ENCODE data around the gene FAM83G. TPM values are rescaled to one million over a fixed set of nuclear protein-coding genes. Genes with fewer than 3 reads are reported as not detected.
A peak's percentile ranks its signal among the peaks of the same experiment; 100 is the strongest.

The FAM83G gene
- total and polyA plus RNA-seq, 2 experiments from 2014 or later: 7.6 to 44.5 TPM

- DNase-seq (ENCODE audit: low spot score) (no peak), ATAC-seq (no peak)
- Mint-ChIP-seq H3K27me3 (ENCODE audit: insufficient read depth, low read depth, poor library complexity) (peaks cover 5% of the 10 kb centered on the region), H3K36me3 (ENCODE audit: low read depth) (no peaks in the 10 kb centered on the region), H3K4me3 (no peak overlapping the region), H3K27ac (no peak overlapping the region), H3K9me3 (no peaks in the 10 kb centered on the region), H3K4me1 (peaks cover 5% of the 10 kb centered on the region; the same call in 1 of the 3 replicates)
- H4K20me1 ChIP-seq (replicated peaks; ENCODE audit: insufficient read depth): no peaks in the 10 kb centered on the region
- no peak overlapping the region for H3K4me3 ChIP-seq
- H3K36me3 ChIP-seq (ENCODE audit: insufficient read depth): no peaks in the 10 kb centered on the region
- H3K27ac ChIP-seq (ENCODE audit: low read depth): no peak overlapping the region
- no peaks in the 10 kb centered on the region for H3K4me1 ChIP-seq (ENCODE audit: insufficient read depth)
- no peak for TF ChIP-seq JUNB (IDR thresholded peaks at IDR 0.05; ENCODE audit: unreplicated experiment)
- TF ChIP-seq REST (IDR thresholded peaks at IDR 0.05; ENCODE audit: unreplicated experiment): no peak
- no peak for TF ChIP-seq CREB1 (CRISPR knock-in tag; IDR thresholded peaks at IDR 0.05; ENCODE audit: low read depth)
- no peak for TF ChIP-seq NANOG (IDR thresholded peaks at IDR 0.05; ENCODE audit: borderline replicate concordance)
- no peak overlapping the region for H3K4me2 ChIP-seq
- no peaks in the 10 kb centered on the region for H3F3A ChIP-seq (replicated peaks; ENCODE audit: low read depth)
- H3K27me3 ChIP-seq (ENCODE audit: insufficient read depth): no peaks in the 10 kb centered on the region
- no peak overlapping the region for H2AFZ ChIP-seq
- no peaks in the 10 kb centered on the region for H3K79me2 ChIP-seq (replicated peaks; ENCODE audit: insufficient read depth)
- H3K9me2 ChIP-seq (ENCODE audit: insufficient read depth): no peaks in the 10 kb centered on the region
These were observed 17.6 kb upstream of the FAM83G start for GRCh38 chr17:19022128-19022527.

GRCh38 chr17:19021622-19022083 lies 17.1 kb upstream of the FAM83G start:
- ATAC-seq: peak; percentile 65
- peak; percentile 59 for DNase-seq (ENCODE audit: low spot score)
- H3K27me3 Mint-ChIP-seq (ENCODE audit: insufficient read depth, low read depth, poor library complexity): peaks cover 5% of the 10 kb centered on the region
- TF ChIP-seq ZNF462 (CRISPR knock-in tag; IDR thresholded peaks at IDR 0.05) (no peak), ZNF114 (CRISPR knock-in tag; IDR thresholded peaks at IDR 0.05) (no peak), JUNB (IDR thresholded peaks at IDR 0.05; ENCODE audit: unreplicated experiment) (no peak), REST (IDR thresholded peaks at IDR 0.05; ENCODE audit: unreplicated experiment) (no peak), ETS1 (IDR thresholded peaks at IDR 0.05) (no peak)

More at GRCh38 chr17:19021622-19022083, 17.1 kb upstream of the FAM83G start:
- Histone ChIP-seq H3K4me1 (ENCODE audit: insufficient read depth) (no peaks in the 10 kb centered on the region), H3K79me2 (replicated peaks; ENCODE audit: insufficient read depth) (no peaks in the 10 kb centered on the region), H3K27me3 (ENCODE audit: insufficient read depth) (no peaks in the 10 kb centered on the region), H3K4me2 (no peak overlapping the region), H3K4me3 (no peak overlapping the region), H2AFZ (no peak overlapping the region), H3K9me2 (ENCODE audit: insufficient read depth) (no peaks in the 10 kb centered on the region), H3F3A (replicated peaks; ENCODE audit: low read depth) (no peaks in the 10 kb centered on the region), H3K27ac (ENCODE audit: low read depth) (no peak overlapping the region), H3K36me3 (ENCODE audit: insufficient read depth) (no peaks in the 10 kb centered on the region), H4K20me1 (replicated peaks; ENCODE audit: insufficient read depth) (no peaks in the 10 kb centered on the region)
- Mint-ChIP-seq H3K9me3 (no peaks in the 10 kb centered on the region), H3K4me1 (peaks cover 5% of the 10 kb centered on the region; the same call in 1 of the 3 replicates), H3K4me3 (no peak overlapping the region), H3K36me3 (ENCODE audit: low read depth) (no peaks in the 10 kb centered on the region), H3K27ac (no peak overlapping the region)
